ENCODE measurements around the gene PSME3.
A peak's percentile ranks its signal among the peaks of the same experiment; 100 is the strongest.

Gene PSME3

DNA sequence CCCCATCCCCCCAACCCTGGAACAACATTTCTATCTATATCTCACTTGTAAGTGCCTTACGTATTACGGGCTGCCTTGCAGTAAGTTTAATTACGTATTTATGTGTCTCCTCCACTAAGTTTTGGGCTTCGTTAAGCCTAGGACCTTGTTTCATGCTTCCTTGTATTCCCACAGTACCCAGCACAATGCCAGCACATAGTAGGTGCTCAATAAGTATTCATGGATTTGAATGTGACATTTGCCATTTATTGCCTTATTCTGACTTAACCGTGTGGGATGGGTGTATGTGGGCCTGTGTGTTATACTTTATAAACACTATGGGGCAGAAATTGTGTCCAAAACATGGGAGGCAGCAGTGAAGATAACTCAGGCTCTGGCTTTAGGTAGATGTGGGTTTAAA lies 40.7 kb upstream of the PSME3 start:
- no peak overlapping the region for H3K4me3 ChIP-seq (ENCODE audit: low read depth, low read length)
- DNase-seq (ENCODE audit: low read depth, low spot score), result no peak
- in situ Hi-C loops (cut with HindIII; ENCODE audit: low sequenced_read_pairs), result no loop called here
- TF ChIP-seq, protein P1, sequence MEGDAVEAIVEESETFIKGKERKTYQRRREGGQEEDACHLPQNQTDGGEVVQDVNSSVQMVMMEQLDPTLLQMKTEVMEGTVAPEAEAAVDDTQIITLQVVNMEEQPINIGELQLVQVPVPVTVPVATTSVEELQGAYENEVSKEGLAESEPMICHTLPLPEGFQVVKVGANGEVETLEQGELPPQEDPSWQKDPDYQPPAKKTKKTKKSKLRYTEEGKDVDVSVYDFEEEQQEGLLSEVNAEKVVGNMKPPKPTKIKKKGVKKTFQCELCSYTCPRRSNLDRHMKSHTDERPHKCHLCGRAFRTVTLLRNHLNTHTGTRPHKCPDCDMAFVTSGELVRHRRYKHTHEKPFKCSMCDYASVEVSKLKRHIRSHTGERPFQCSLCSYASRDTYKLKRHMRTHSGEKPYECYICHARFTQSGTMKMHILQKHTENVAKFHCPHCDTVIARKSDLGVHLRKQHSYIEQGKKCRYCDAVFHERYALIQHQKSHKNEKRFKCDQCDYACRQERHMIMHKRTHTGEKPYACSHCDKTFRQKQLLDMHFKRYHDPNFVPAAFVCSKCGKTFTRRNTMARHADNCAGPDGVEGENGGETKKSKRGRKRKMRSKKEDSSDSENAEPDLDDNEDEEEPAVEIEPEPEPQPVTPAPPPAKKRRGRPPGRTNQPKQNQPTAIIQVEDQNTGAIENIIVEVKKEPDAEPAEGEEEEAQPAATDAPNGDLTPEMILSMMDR (IDR thresholded peaks at IDR 0.05; ENCODE audit: low read depth, low read length), result no peak

GRCh38 chr17:42795061-42795460 lies 38.1 kb upstream of the PSME3 start:
- DNase-seq (ENCODE audit: low read depth, low spot score), result no peak
- H3K4me3 ChIP-seq (ENCODE audit: low read depth, low read length), result no peak overlapping the region
- in situ Hi-C loops (cut with HindIII; ENCODE audit: low sequenced_read_pairs), result no loop called here
- TF ChIP-seq, protein P1 (IDR thresholded peaks at IDR 0.05; ENCODE audit: low read depth, low read length), result no peak

DNA sequence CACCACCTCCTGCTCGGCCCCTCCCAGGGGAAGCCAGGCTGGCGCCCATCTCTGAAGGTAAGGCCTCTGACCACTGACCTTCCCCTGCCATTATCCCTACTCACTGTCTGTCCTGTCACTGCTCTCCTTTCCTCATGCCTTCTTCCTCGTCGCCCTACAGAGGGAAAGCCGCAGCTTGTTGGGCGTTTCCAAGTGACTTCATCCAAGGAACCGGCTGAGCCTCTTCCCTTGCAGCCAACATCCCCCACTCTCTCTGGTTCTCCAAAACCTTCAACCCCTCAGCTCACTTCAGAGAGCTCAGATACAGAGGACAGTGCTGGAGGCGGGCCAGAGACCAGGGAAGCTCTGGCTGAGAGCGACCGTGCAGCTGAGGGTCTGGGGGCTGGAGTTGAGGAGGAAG lies 37.7 kb upstream of the PSME3 start:
- no peak for DNase-seq (ENCODE audit: low read depth, low spot score)
- in situ Hi-C loops (cut with HindIII; ENCODE audit: low sequenced_read_pairs), result no loop called here
- H3K4me3 ChIP-seq (ENCODE audit: low read depth, low read length), result no peak overlapping the region
- TF ChIP-seq, protein P1 (IDR thresholded peaks at IDR 0.05; ENCODE audit: low read depth, low read length), result no peak

DNA sequence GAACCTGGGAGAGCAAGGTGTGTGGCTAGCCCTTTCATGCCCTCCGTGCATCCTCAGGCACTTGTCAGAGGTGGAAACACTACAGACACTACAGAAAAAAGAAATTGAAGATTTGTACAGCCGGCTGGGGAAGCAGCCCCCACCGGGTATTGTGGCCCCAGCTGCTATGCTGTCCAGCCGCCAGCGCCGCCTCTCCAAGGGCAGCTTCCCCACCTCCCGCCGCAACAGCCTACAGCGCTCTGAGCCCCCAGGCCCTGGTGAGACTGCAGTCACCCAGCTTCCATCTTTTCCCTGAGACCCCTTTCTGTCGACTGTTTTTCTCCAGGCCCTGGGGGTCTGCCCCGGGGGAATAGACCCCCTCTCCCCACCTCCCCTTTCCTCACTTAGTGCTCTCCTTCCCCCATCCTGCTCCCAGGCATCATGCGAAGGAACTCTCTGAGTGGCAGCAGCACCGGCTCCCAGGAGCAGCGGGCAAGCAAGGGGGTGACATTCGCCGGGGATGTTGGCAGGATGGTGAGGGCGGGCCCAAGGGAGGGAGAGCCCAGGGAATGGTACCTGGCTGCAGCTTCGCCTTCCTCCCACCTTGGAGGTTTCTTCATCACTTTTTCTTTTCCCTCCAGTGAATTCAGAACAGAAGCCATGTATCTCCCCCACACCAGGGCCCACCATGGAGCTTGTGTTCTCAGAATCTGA lies 37.0 kb upstream of the PSME3 start:
- TF ChIP-seq, protein P1 (IDR thresholded peaks at IDR 0.05; ENCODE audit: low read depth, low read length), result no peak
- H3K4me3 ChIP-seq (ENCODE audit: low read depth, low read length), result no peak overlapping the region
- in situ Hi-C loops (cut with HindIII; ENCODE audit: low sequenced_read_pairs), result no loop called here
- no peak for DNase-seq (ENCODE audit: low read depth, low spot score)

- DNase-seq (ENCODE audit: low read depth, low spot score), result no peak
- in situ Hi-C loops (cut with HindIII; ENCODE audit: low sequenced_read_pairs), result no loop called here
Measured at GRCh38 chr17:42797067-42798007, 35.9 kb upstream of the PSME3 start.

GRCh38 chr17:42798011-42798382 lies 35.2 kb upstream of the PSME3 start:
- peak overlapping the region; percentile 84 for H3K4me3 ChIP-seq (ENCODE audit: low read depth, low read length)
- TF ChIP-seq, protein P1 (IDR thresholded peaks at IDR 0.05; ENCODE audit: low read depth, low read length), result no peak
- in situ Hi-C loops (cut with HindIII; ENCODE audit: low sequenced_read_pairs), result no loop called here
- no peak for DNase-seq (ENCODE audit: low read depth, low spot score)

More at GRCh38 chr17:42797067-42798007, 35.9 kb upstream of the PSME3 start:
- H3K4me3 ChIP-seq (ENCODE audit: low read depth, low read length), result peak overlapping the region; percentile 84
- TF ChIP-seq, protein P1 (IDR thresholded peaks at IDR 0.05; ENCODE audit: low read depth, low read length), result no peak

All from astrocyte of the spinal cord (primary cell).